Hepatocyte (in vitro differentiated cells): Measurements from ENCODE around the gene ALDH7A1. TPM values are rescaled to one million over a fixed set of nuclear protein-coding genes. Genes with fewer than 3 reads are reported as not detected.
"Not testable (repeated sequence)": the region's sequence is repeated elsewhere in the genome, so short reads cannot be mapped to it uniquely, and the experiment has no call there.

ENCODE experiments used
- DNase-seq: peaks from one replicate; pipeline ENCODE4 v3.0.0-alpha.2; 2016; ENCODE audit warnings: low spot score
- H2AFZ ChIP-seq: fragments of 200-600 bp; sonication (generic); 2 replicates; pipeline ENCODE4 v1.6.0; 2016; ENCODE audit warnings: antibody characterized with exemption, mild to moderate bottlenecking
- H3K27ac ChIP-seq: fragments of 200-600 bp; sonication (generic); 2 replicates; pipeline ENCODE4 v1.5.1; 2016; ENCODE audit warnings: mild to moderate bottlenecking
- H3K27me3 ChIP-seq: fragments of 200-600 bp; sonication (generic); 2 replicates; pipeline ENCODE4 v1.6.1; 2016
- H3K36me3 ChIP-seq: fragments of 200-600 bp; sonication (generic); replicated peaks from 2 replicates; pipeline ENCODE4 v1.5.1; 2016; ENCODE audit warnings: low read depth; ENCODE audit not compliant: insufficient read depth
- H3K4me1 ChIP-seq: fragments of 200-600 bp; sonication (generic); 2 replicates; pipeline ENCODE4 v1.5.1; 2016; ENCODE audit warnings: mild to moderate bottlenecking, moderate library complexity; ENCODE audit not compliant: insufficient read depth
- H3K4me2 ChIP-seq: fragments of 200-600 bp; sonication (generic); 2 replicates; pipeline ENCODE4 v1.6.0; 2016
- H3K4me3 ChIP-seq: fragments of 200-600 bp; sonication (generic); 2 replicates; pipeline ENCODE4 v1.5.1; 2016; ENCODE audit warnings: mild to moderate bottlenecking
- H3K79me2 ChIP-seq: fragments of 200-600 bp; sonication (generic); 2 replicates; pipeline ENCODE4 v1.6.0; 2017; ENCODE audit warnings: mild to moderate bottlenecking
- H3K9me2 ChIP-seq: fragments of 200-600 bp; sonication (generic); replicated peaks from 2 replicates; pipeline ENCODE4 v1.6.0; 2017; ENCODE audit warnings: mild to moderate bottlenecking; ENCODE audit not compliant: insufficient read depth
- H3K9me3 ChIP-seq: fragments of 200-600 bp; sonication (generic); 2 replicates; pipeline ENCODE4 v1.5.1; 2016; ENCODE audit warnings: low read depth, mild to moderate bottlenecking
- H4K20me1 ChIP-seq: fragments of 200-600 bp; sonication (generic); 2 replicates; pipeline ENCODE4 v1.6.0; 2016; ENCODE audit warnings: mild to moderate bottlenecking; ENCODE audit not compliant: insufficient read depth, poor library complexity, severe bottlenecking
- CTCF ChIP-seq: fragments of 200-600 bp; sonication (generic); IDR thresholded peaks from 2 replicates; pipeline ENCODE4 v1.5.1; 2016; ENCODE audit warnings: antibody characterized with exemption, mild to moderate bottlenecking; ENCODE audit not compliant: poor library complexity
- EZH2 ChIP-seq: fragments of 200-600 bp; sonication (generic); IDR thresholded peaks from 2 replicates; pipeline ENCODE4 v1.6.1; 2016; ENCODE audit warnings: antibody characterized with exemption, mild to moderate bottlenecking, borderline replicate concordance
- EZH2phosphoT487 ChIP-seq: fragments of 200-600 bp; sonication (generic); IDR thresholded peaks from one replicate; pipeline ENCODE4 v1.6.1; 2018; ENCODE audit warnings: antibody characterized with exemption, mild to moderate bottlenecking, low read depth, moderate library complexity; ENCODE audit not compliant: unreplicated experiment, severe bottlenecking
- WGBS: methylation state at CpG from one replicate; pipeline ENCODE4 v1.1.6; 2016; ENCODE audit warnings: low lambda C conversion rate; ENCODE audit errors: missing lambda C conversion rate; 5-methylcytosine and 5-hydroxymethylcytosine counted together
- polyA plus RNA-seq: library from polyadenylated mRNA; unstranded; fragments of >200 nt; fragmentation: Nextera tagmentation; extraction: Ambion mirVana; gene quantifications from 2 replicates; pipeline ENCODE4 v1.2.1, GENCODE V29; 2016
- total RNA-seq: library from RNA; depleted of rRNA; stranded (reverse); fragments of >200 nt; gene quantifications from 2 replicates; pipeline ENCODE4 v1.2.3, GENCODE V29; 2014

Gene ALDH7A1
- total and polyA plus RNA-seq, 2 experiments from 2014 or later, result 50.0 to 107 TPM

DNA sequence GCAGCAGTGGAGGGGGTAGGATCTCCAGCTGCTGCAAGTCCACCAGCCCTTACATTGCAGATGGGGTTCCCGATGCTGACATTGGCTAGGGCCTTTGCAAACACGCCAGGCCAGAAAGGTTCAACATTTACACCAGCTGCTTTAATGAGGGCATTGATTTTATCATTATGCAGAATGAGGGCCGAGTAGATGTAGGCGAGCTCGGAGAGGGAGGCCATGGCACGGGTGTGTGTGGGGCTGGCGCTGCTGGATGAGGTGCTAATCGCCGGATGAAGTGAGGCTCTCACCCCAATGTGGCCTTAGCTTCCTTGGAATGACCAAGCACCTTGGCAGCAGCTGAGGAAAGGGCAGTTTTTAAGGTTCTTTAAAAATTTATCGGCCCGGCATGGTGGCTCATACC lies 33.1 kb upstream of the ALDH7A1 start:
- no peaks in the 10 kb centered on the region for H3K4me1 ChIP-seq
- no peaks in the 10 kb centered on the region for H3K36me3 ChIP-seq
- no peak overlapping the region for H2AFZ ChIP-seq
- H3K9me2 ChIP-seq, result no peaks in the 10 kb centered on the region
- no peaks in the 10 kb centered on the region for H3K27me3 ChIP-seq
- TF ChIP-seq CTCF (no peak), EZH2 (no peak), EZH2phosphoT487 (no peak)
- 95% methylated on average over 10 of the region's 11 CpGs for WGBS
- DNase-seq, result no peak
- H3K4me2 ChIP-seq, result no peak overlapping the region
- no peaks in the 10 kb centered on the region for H3K9me3 ChIP-seq
- no peaks in the 10 kb centered on the region for H4K20me1 ChIP-seq
- no peaks in the 10 kb centered on the region for H3K79me2 ChIP-seq
- no peak overlapping the region for H3K27ac ChIP-seq
- H3K4me3 ChIP-seq, result no peak overlapping the region

- Histone ChIP-seq H4K20me1 (no peaks in the 10 kb centered on the region), H3K27ac (no peak overlapping the region), H3K4me3 (no peak overlapping the region), H3K36me3 (no peaks in the 10 kb centered on the region), H2AFZ (no peak overlapping the region), H3K4me2 (no peak overlapping the region), H3K9me2 (no peaks in the 10 kb centered on the region), H3K27me3 (no peaks in the 10 kb centered on the region), H3K79me2 (peaks cover 4% of the 10 kb centered on the region), H3K4me1 (no peaks in the 10 kb centered on the region), H3K9me3 (no peaks in the 10 kb centered on the region)
- TF ChIP-seq EZH2, result no peak
- no peak for DNase-seq
- WGBS, result 86% methylated on average over 4 of the region's 4 CpGs
Measured at GRCh38 chr5:126624534-126624933, 29.5 kb upstream of the ALDH7A1 start.

GRCh38 chr5:126619781-126620180 lies 24.8 kb upstream of the ALDH7A1 start:
- no peaks in the 10 kb centered on the region for H3K36me3 ChIP-seq
- WGBS, result 87% methylated on average over 2 of the region's 2 CpGs
- TF ChIP-seq EZH2, result no peak
- no peak for TF ChIP-seq CTCF
- no peak for TF ChIP-seq EZH2phosphoT487

DNA sequence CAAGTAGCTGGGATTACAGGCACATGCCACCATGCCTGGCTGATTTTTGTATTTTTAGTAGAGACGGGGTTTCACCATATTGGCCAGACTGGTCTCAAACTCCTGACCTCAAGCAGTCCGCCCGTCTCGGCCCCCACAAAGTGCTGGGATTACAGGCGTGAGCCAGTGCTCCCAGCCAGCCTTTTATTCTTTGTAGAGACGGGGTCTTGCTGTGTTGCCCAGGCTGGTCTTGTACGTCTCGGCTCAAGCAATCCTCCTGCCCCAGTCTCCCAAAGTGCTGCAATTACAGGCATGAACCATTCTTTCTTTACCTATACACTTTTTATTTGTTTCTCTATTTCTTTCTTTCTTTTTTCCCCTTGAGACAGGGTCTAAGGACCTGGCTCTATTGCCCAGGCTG lies 22.6 kb upstream of the ALDH7A1 start:
- not testable (repeated sequence) for H3K4me1 ChIP-seq, DNase-seq, H3K27me3 ChIP-seq, H3K9me3 ChIP-seq, H3K4me2 ChIP-seq, H2AFZ ChIP-seq, H3K36me3 ChIP-seq, H3K9me2 ChIP-seq, H3K27ac ChIP-seq, H3K4me3 ChIP-seq, H4K20me1 ChIP-seq
- 98% methylated on average over 8 of the region's 8 CpGs for WGBS
- peaks cover 39% of the 10 kb centered on the region for H3K79me2 ChIP-seq

More at GRCh38 chr5:126619781-126620180, 24.8 kb upstream of the ALDH7A1 start:
- no peaks in the 10 kb centered on the region for H3K9me2 ChIP-seq
- H3K9me3 ChIP-seq, result no peaks in the 10 kb centered on the region
- H3K4me1 ChIP-seq, result no peaks in the 10 kb centered on the region
- H3K27me3 ChIP-seq, result no peaks in the 10 kb centered on the region
- DNase-seq, result no peak
- peaks cover 5% of the 10 kb centered on the region for H4K20me1 ChIP-seq
- H3K4me3 ChIP-seq, result no peak overlapping the region
- no peak overlapping the region for H3K4me2 ChIP-seq
- H2AFZ ChIP-seq, result no peak overlapping the region
- H3K27ac ChIP-seq, result no peak overlapping the region
- peaks cover 20% of the 10 kb centered on the region for H3K79me2 ChIP-seq

GRCh38 chr5:126615286-126615685 lies 20.3 kb upstream of the ALDH7A1 start:
- WGBS, result 90% methylated on average over 4 of the region's 4 CpGs
- no peak for TF ChIP-seq EZH2phosphoT487
- no peak for TF ChIP-seq EZH2
- no peak for TF ChIP-seq CTCF
- Histone ChIP-seq H3K27ac (no peak overlapping the region), H3K9me2 (no peaks in the 10 kb centered on the region), H4K20me1 (peaks cover 14% of the 10 kb centered on the region), H3K4me2 (no peak overlapping the region), H2AFZ (no peak overlapping the region), H3K4me1 (no peaks in the 10 kb centered on the region), H3K9me3 (no peaks in the 10 kb centered on the region), H3K79me2 (peaks cover 58% of the 10 kb centered on the region), H3K27me3 (no peaks in the 10 kb centered on the region), H3K4me3 (no peak overlapping the region), H3K36me3 (no peaks in the 10 kb centered on the region)
- no peak for DNase-seq
